BJ (cell line): ENCODE measurements around the gene SRR. TPM values are rescaled to one million over a fixed set of nuclear protein-coding genes. Genes with fewer than 3 reads are reported as not detected.
"Not testable (repeated sequence)": the region's sequence is repeated elsewhere in the genome, so short reads cannot be mapped to it uniquely, and the experiment has no call there.

Source experiments
- CTCF ChIA-PET: fragments of 350-600 bp; formaldehyde crosslinking; extraction: SDS; loops from one replicate; lab custom pipeline; 2021; ENCODE audit warnings: antibody characterized with exemption, inconsistent platforms; lab: Yijun Ruan, JAX
- POLR2A ChIA-PET: fragments of 300-600 bp; sonication (Branson Sonifier 250); formaldehyde crosslinking; extraction: SDS; loops from one replicate; lab custom pipeline; 2021; ENCODE audit warnings: antibody characterized with exemption; lab: Charles Lee
- DNase-seq: peaks from one replicate; pipeline ENCODE4 v3.0.0-alpha.2; 2011; ENCODE audit warnings: low read depth
- H3K27me3 ChIP-seq: 2 replicates; pipeline ENCODE4 v1.6.0; 2011; ENCODE audit warnings: low read length; ENCODE audit not compliant: control insufficient read depth, insufficient read depth
- H3K36me3 ChIP-seq: 2 replicates; pipeline ENCODE4 v1.5.1; 2011; ENCODE audit warnings: low read length; ENCODE audit not compliant: control insufficient read depth, insufficient read depth
- H3K4me3 ChIP-seq: 2 replicates; pipeline ENCODE4 v1.5.1; 2011; ENCODE audit warnings: low read depth, mild to moderate bottlenecking, control low read depth, low read length
- CTCF ChIP-seq: IDR thresholded peaks from 2 replicates; pipeline ENCODE4 v1.5.1; 2011; ENCODE audit warnings: low read depth, mild to moderate bottlenecking, control low read depth, inconsistent platforms, low read length, moderate library complexity; ENCODE audit not compliant: insufficient read depth
- polyA plus RNA-seq: library from polyadenylated mRNA; depleted of rRNA; stranded (reverse); fragments of >200 nt; gene quantifications from 2 replicates; pipeline ENCODE4 v1.2.3, GENCODE V29; 2011

SRR gene
- polyA plus RNA-seq, 1 experiment = 17.1 TPM

GRCh38 chr17:2304931-2305330, 1.2 kb downstream of the SRR start:
- POLR2A ChIA-PET = no interaction called here

GRCh38 chr17:2309338-2310154, 5.8 kb downstream of the SRR start:
- ChIA-PET POLR2A (no interaction called here), CTCF (no interaction called here)
- TF ChIP-seq CTCF = no peak
- Histone ChIP-seq H3K36me3 (no peaks in the 10 kb centered on the region), H3K27me3 (no peaks in the 10 kb centered on the region), H3K4me3 (no peak overlapping the region)
- no peak for DNase-seq

More at GRCh38 chr17:2304931-2305330, 1.2 kb downstream of the SRR start:
- H3K27me3 ChIP-seq = no peaks in the 10 kb centered on the region
- peaks cover under 1% of the 10 kb centered on the region; the same call in 1 of the 2 replicates for H3K36me3 ChIP-seq
- TF ChIP-seq CTCF = no peak
- CTCF ChIA-PET = interaction anchor here (0.6 kb wide), 1 partner anchor 287 kb away, joined by 3 read pairs; no protein-coding TSS in a partner anchor
- no peak overlapping the region for H3K4me3 ChIP-seq
- DNase-seq = no peak

GRCh38 chr17:2312736-2313135, 9.0 kb downstream of the SRR start:
- ChIA-PET POLR2A (no interaction called here), CTCF (no interaction called here)
- no peaks in the 10 kb centered on the region for H3K27me3 ChIP-seq
- no peak for DNase-seq
- H3K4me3 ChIP-seq = no peak overlapping the region
- TF ChIP-seq CTCF = no peak
- no peaks in the 10 kb centered on the region for H3K36me3 ChIP-seq

- H3K27me3 ChIP-seq, H3K4me3 ChIP-seq, CTCF ChIA-PET, DNase-seq, H3K36me3 ChIP-seq, POLR2A ChIA-PET: not testable (repeated sequence)
These were observed 13.1 kb downstream of the SRR start for GRCh38 chr17:2316916-2317205.

- CTCF ChIA-PET = interaction anchor here (1.1 kb wide), 1 partner anchor 10 kb away, joined by 5 read pairs; no protein-coding TSS in a partner anchor
- POLR2A ChIA-PET = no interaction called here
- H3K4me3 ChIP-seq = no peak overlapping the region
These were observed 14.0 kb downstream of the SRR start for GRCh38 chr17:2317796-2318195.

More at GRCh38 chr17:2317796-2318195, 14.0 kb downstream of the SRR start:
- Histone ChIP-seq H3K27me3 (no peaks in the 10 kb centered on the region), H3K36me3 (peaks cover 1% of the 10 kb centered on the region; the same call in 1 of the 2 replicates)
- DNase-seq = no peak
- TF ChIP-seq CTCF = no peak
